ENCODE measurements around the gene SZRD1.

GRCh38 chr1:16371725-16372124, 4.7 kb downstream of the SZRD1 start:
- TF ChIP-seq CTCF (conservative IDR thresholded peaks at IDR 0.05 in 1 of 2, IDR thresholded peaks at IDR 0.05 in 1 of 2; ENCODE audit: low read depth in 1 of 2, low read length in 2 of 2) (no peak), EZH2 (IDR thresholded peaks at IDR 0.05; ENCODE audit: low read length, missing control alignments) (no peak)

Measured in fibroblast of lung (primary cell).